GM19438 (cell line): Measurements from ENCODE around the gene PLCH1.

ENCODE experiments used
- ATAC-seq: cut with Tn5 transposase; IDR thresholded peaks from one replicate; pipeline ENCODE4 v1.9.1; 2021; ENCODE audit warnings: low read depth; ENCODE audit not compliant: unreplicated experiment

The PLCH1 gene

GRCh38 chr3:155365178-155365783, 379.6 kb downstream of the PLCH1 start:
- no peak for ATAC-seq

DNA sequence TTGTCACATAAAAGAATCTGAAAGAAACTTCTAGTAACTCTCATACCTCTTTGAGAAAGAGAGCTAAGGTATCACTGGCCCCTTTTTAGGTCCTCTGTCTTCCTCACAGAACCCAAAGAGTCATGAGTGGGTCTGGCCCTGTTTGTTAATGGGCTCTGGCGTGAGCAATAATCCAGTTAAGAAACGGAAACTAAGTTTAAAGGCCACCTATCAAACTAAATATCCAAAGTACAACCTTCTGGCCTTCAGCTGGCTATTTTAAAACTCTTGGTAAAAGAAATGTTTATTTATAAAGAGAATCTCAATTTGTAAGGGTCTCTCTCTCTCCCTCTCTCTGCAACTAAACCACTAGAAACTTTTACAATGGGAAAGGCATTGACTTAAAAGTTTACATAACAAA, 380.4 kb downstream of the PLCH1 start:
- ATAC-seq, result no peak

DNA sequence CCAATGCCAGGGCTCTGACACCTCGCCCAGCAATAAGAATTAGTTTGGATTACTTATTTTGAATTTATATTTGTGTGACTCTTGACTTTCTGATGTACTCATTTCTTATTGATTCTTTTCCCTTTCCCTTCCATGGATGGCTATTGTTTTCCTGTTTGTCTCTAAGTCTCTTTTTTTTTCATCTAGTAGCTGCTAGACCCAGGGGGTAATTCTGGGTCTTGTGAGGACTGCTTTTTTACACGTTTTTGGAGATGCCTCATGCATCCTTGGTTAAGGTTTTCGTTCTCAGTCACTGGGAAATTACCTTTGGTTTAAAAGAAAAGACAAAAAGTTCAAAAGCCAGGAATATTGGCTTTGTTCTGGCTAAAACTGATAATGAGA, 381.2 kb downstream of the PLCH1 start:
- no peak for ATAC-seq

DNA sequence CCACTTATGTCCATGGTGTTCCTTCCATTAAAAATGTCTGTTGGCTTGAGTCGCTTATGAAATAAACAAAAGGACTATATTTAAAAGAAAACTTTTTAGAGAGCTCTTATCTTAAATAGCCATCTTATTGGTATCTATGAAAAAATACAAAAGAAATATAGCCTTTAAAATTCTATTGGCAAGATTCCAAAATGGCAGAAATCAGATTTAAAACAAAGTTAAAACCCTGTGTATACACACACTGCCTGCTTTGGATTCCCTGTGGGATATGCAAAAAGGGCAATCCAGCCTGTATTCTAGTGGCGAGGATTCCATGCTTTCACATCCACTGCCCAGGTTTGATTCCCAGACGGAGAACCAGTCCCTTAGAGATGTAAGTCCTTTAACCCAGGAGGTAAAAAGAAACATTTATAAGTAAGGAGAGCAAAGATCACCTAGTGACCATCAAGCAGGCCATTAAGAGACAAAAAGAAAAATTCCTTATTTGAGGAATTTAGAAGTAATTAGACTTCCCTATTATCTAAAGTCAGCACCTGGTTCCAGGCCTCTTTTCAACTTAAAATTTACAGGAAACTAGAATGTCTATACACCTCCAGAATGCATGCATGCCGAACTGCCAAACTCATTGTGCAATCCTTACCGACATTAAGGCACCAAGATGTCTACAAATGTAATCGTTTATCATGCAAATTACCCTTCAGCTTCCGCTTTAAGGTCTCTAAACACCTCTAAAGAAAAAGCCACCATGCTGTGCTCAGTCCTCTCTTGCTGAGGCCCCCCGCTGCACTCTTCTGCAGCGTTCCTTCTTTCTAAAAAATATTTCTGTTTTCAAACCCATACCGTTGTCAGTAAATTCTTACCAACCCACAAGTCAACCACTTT, 381.8 kb downstream of the PLCH1 start:
- ATAC-seq, result no peak

- no peak for ATAC-seq
Observed at GRCh38 chr3:155360281-155360680, 384.6 kb downstream of the PLCH1 start.

DNA sequence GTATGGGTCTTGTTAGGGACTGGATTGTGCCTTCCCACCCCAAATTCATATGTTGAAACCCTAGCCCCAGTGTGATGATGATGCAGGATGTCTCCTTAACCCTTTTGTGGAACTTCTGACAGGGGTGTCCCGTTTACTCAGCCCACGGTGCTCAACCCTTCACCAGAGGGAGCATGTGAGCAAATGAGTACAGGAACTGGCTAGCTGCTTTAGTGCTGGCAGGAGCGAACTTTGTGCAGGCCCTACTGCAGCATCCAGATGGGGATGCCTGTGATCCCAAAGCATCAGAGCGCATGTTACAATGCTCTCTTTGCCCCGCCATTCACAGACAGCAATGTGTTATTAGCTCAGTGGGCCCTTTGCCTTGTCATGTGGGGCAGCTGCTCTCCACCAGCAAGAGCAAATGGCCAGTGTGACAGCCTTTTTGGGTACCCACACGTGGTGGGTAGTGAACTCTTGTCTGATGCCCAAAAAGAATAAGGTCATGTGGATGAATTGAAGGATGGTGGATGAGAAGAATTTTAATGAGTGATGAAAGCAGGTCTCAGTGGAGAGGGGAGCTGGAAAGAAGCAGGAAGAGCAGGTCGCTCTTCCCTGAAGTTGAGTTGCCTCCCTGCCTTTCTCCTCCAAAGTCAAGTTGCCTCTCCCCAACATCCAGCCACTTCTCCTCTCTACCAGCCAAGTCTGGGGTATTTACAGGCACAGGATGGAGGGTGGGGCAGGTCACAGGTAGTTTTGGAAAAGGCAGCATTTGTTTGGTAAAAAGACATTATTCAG, 388.1 kb downstream of the PLCH1 start:
- ATAC-seq, result no peak

DNA sequence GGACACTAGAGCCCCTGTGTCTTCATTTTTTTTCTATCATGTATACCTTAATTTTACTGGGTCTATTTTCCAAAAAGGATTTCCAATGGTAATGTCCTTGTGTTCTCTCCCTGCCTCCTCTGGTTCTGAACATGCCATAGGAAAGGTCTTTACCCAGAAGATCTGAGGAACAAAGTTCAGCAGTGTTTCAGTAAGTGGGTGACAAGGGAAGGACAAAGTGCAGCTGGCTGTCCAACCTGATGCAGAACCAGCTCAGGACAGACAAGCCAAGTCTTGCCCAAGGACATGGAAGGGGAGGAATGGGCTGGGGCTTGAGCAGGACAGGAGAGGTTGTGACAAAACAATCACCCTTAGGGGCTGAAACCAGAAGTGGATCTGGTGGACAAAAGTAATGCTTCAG, 390.2 kb downstream of the PLCH1 start:
- no peak for ATAC-seq

GRCh38 chr3:155352900-155353490, 391.9 kb downstream of the PLCH1 start:
- no peak for ATAC-seq

DNA sequence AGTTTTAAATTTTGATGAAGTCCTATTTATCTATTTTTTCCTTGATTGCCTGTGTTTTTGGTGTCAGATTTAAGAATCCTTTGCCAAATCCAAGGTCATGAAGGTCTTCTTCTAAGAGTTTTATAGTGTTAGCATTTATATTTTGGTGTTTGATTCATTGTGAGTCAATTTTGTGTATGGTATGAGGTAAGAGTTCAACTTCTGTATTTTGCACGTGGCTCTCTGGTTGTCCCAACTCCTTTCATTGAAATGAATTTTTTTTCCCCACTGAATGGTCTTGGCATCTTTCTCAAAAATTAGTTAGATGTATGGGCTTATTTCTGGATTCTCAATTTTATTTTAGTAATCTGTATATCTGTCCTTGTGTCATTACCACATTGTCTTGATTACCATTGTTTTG, 394.3 kb downstream of the PLCH1 start:
- ATAC-seq, result no peak

DNA sequence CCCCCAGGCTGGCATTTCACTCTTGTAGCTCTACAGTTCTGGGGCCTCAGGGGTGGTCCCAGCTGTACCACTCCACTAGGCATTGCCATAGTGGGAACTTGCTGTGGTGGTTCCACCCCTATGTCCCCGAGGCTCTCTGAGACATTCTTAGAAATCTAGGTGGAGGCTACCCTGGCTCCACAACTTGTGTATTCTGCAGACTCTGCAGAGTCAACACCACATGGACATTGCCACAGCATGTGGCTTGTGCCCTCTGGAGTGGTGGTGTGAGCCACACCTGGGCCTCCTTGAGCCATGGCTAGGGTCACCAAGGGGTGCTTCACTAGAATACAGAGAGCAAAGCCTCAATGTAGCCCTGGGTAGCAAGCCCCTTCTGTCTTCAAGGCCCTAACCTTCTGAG, 397.0 kb downstream of the PLCH1 start:
- no peak for ATAC-seq

- no peak for ATAC-seq
Observed at GRCh38 chr3:155342344-155342743, 402.5 kb downstream of the PLCH1 start.

GRCh38 chr3:155339052-155339451, 405.8 kb downstream of the PLCH1 start:
- ATAC-seq, result no peak

GRCh38 chr3:155335724-155336354, 409.0 kb downstream of the PLCH1 start:
- no peak for ATAC-seq

GRCh38 chr3:155334914-155335723, 409.8 kb downstream of the PLCH1 start:
- peak; percentile 91 for ATAC-seq

DNA sequence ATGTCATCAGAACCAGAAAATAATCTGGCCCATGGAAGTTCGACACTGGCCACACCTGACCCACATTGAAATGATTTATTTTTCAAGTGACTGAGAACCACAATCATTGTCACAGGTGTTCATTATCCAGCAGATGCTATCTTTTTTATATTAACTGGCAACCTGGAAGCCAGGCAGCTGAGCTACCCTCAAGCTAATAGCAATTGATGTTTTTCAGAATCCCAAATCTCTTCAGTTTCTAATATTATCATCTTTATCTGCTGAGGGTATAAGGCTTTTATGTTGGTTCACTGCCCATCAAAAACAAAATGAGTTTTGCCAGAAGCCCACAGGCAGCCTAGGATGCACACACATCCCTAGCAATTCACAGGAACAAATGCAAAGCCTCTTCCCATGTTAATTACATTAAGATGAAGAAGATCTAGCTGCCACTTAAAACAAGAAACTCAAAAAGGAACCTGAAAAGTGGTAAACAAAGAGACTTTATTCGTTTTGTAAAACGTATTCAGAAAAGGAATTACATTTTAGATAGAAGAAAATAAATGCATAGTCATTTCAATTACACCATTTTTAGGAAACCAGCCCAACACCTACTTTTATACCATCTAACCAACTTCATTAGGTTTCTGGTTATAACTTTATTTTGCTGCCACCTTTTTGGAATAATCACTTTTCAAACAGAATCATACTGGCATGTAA, 410.5 kb downstream of the PLCH1 start:
- no peak for ATAC-seq

DNA sequence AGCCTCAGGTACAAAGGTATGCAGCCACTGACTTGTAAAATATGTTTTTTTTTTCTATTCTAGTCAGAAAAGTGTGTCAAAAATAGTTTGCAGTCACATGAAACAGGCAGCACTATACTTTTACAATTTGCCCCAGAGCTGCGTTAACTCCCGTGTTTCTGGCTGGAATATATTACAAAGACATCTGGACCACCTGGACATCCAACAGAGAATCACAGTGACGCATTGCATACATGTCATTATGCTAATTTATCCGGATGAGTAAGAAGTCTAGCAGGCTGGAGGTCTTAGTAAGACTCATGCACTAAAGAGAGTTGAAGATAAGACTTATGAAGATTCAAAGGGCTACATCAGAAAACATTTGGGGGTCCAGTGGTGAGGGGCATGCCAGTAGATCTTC, 412.2 kb downstream of the PLCH1 start:
- no peak for ATAC-seq

DNA sequence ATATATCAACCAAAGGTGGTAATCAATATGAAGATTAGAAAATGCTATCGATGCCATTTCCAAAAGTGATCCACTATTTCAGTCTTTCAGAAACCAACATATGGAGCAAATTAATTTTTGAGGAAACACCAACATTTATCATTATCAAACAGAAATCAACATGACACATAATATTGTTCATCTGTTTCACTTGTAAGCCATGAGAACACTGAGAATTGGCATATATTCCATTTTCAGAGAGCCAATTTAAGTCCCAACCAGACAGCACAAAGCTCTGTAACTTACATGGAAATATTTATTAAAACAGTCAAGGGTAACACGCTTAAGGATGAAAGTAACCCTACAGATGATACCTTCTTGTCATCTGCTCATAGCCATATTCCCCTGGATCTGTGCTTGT, 413.8 kb downstream of the PLCH1 start:
- no peak for ATAC-seq

- no peak for ATAC-seq
Observed at GRCh38 chr3:155330370-155330769, 414.5 kb downstream of the PLCH1 start.

DNA sequence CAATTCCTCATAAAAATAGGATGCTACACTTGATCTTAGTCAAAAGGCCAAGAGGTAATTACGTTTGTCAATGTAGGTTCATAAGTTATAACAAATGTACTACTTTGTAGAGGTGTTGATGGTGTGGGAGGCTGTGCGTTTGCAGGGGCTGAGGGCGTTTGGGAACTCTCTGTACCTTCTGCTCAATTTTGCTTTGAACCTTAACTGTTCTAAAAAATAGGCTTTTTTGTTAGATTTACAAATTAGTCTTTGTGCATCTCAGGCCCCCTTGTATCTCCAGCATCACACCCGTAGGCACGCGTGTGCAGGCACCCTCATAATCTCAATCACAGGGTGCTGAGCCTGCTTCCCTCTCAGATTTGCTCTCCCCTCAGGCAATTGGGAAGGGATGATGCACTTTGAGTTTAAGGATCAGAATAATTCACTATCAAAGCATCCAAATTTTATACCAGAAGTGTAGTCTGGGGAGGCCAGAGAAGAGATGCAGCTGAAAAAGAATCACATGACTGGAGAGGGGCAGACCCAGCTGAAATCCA, 415.3 kb downstream of the PLCH1 start:
- no peak for ATAC-seq
